Mammary epithelial cell (primary cell): ENCODE data around the gene BLVRB.

Experiments used
- EZH2 ChIP-seq: IDR thresholded peaks from 2 replicates; pipeline ENCODE4 v1.6.1; 2012; ENCODE audit warnings: low read length, inconsistent platforms, borderline replicate concordance
- TF ChIP-seq, protein P1 (sequence below), 2 donors: IDR thresholded peaks in 1 of 2; conservative IDR thresholded peaks in 1 of 2; 2 replicates each; pipeline ENCODE4 v1.5.1; 2011 to 2012; ENCODE audit warnings: inconsistent platforms in 2 of 2, low read length in 2 of 2, mild to moderate bottlenecking in 2 of 2, control low read depth in 1 of 2, low read depth in 1 of 2; ENCODE audit not compliant: insufficient read depth in 1 of 2; ENCODE audit errors: extremely low read depth in 1 of 2

DNA sequence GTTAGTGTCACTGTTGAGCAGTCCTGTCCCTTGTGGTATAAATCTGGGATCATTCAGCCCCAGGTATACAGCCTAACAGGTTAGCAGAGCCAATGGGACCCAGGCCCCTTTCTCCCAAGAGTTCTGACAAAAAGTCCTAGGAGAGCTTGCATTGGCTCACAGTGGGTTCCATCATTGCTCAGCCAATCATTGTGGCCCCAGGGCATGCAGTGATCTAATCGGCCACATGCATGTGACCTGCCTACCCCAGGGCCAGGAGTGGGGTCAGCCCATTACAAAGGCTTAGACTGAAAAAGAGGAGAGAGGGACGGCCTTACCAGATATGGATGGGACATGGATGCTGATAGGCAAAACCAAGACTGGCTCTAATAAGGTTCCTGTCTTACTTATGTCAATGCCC is 42.3 kb upstream of the BLVRB start:
- TF ChIP-seq, protein P1, sequence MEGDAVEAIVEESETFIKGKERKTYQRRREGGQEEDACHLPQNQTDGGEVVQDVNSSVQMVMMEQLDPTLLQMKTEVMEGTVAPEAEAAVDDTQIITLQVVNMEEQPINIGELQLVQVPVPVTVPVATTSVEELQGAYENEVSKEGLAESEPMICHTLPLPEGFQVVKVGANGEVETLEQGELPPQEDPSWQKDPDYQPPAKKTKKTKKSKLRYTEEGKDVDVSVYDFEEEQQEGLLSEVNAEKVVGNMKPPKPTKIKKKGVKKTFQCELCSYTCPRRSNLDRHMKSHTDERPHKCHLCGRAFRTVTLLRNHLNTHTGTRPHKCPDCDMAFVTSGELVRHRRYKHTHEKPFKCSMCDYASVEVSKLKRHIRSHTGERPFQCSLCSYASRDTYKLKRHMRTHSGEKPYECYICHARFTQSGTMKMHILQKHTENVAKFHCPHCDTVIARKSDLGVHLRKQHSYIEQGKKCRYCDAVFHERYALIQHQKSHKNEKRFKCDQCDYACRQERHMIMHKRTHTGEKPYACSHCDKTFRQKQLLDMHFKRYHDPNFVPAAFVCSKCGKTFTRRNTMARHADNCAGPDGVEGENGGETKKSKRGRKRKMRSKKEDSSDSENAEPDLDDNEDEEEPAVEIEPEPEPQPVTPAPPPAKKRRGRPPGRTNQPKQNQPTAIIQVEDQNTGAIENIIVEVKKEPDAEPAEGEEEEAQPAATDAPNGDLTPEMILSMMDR (conservative IDR thresholded peaks at IDR 0.05 in 1 of 2, IDR thresholded peaks at IDR 0.05 in 1 of 2; ENCODE audit: extremely low read depth in 1 of 2, insufficient read depth in 1 of 2, low read depth in 1 of 2, low read length in 2 of 2), result no peak
- no peak for TF ChIP-seq EZH2
